OCI-LY1 (cell line): ENCODE data around the gene TTC14.

Experiments used
- H2AFZ ChIP-seq: fragments of 200-600 bp; sonication (generic), shearing (Covaris generic); 2 replicates; pipeline ENCODE4 v1.6.0; 2014; ENCODE audit warnings: antibody characterized with exemption, mild to moderate bottlenecking, low read length
- H3F3A ChIP-seq: fragments of 200-600 bp; sonication (generic), shearing (Covaris generic); 2 replicates; pipeline ENCODE4 v1.6.0; 2014; ENCODE audit warnings: mild to moderate bottlenecking, antibody characterized with exemption, low read length, moderate library complexity; ENCODE audit not compliant: insufficient read depth
- H3K27ac ChIP-seq: fragments of 200-600 bp; sonication (generic); 2 replicates; pipeline ENCODE4 v1.5.1; 2014; ENCODE audit warnings: low read length, mixed run types, mild to moderate bottlenecking, low read depth; ENCODE audit not compliant: poor library complexity, severe bottlenecking
- H3K27me3 ChIP-seq: fragments of 200-600 bp; sonication (generic); 2 replicates; pipeline ENCODE4 v1.6.0; 2014; ENCODE audit warnings: antibody characterized with exemption, mild to moderate bottlenecking, low read length, moderate library complexity; ENCODE audit not compliant: insufficient read depth
- H3K36me3 ChIP-seq: fragments of 200-600 bp; sonication (generic); 2 replicates; pipeline ENCODE4 v1.6.1; 2014; ENCODE audit warnings: mild to moderate bottlenecking, antibody characterized with exemption, low read length, moderate library complexity, mixed read lengths; ENCODE audit not compliant: insufficient read depth
- H3K4me1 ChIP-seq: fragments of 200-600 bp; sonication (generic); 2 replicates; pipeline ENCODE4 v1.5.1; 2014; ENCODE audit warnings: mild to moderate bottlenecking, low read length, moderate library complexity; ENCODE audit not compliant: insufficient read depth, severe bottlenecking
- H3K4me2 ChIP-seq: fragments of 200-600 bp; sonication (generic), shearing (Covaris generic); 2 replicates; pipeline ENCODE4 v1.6.1; 2014; ENCODE audit warnings: low read length
- H3K4me3 ChIP-seq: fragments of 200-600 bp; sonication (generic); 2 replicates; pipeline ENCODE4 v1.5.1; 2014; ENCODE audit warnings: low read length, low read depth, mild to moderate bottlenecking, mixed read lengths; ENCODE audit not compliant: poor library complexity, severe bottlenecking
- H3K79me2 ChIP-seq: fragments of 200-600 bp; shearing (Covaris generic); 2 replicates; pipeline ENCODE4 v1.6.1; 2016; ENCODE audit warnings: mixed run types, low read length, mixed read lengths; ENCODE audit not compliant: insufficient read depth
- H3K9ac ChIP-seq: fragments of 200-600 bp; sonication (generic), shearing (Covaris generic); 2 replicates; pipeline ENCODE4 v1.6.1; 2014; ENCODE audit warnings: mild to moderate bottlenecking, low read length, mixed read lengths
- H3K9me2 ChIP-seq: fragments of 200-600 bp; sonication (generic), shearing (Covaris generic); 2 replicates; pipeline ENCODE4 v1.6.1; 2014; ENCODE audit warnings: low read depth, mild to moderate bottlenecking, low read length, mixed read lengths
- H3K9me3 ChIP-seq: fragments of 200-600 bp; shearing (Covaris generic); 2 replicates; pipeline ENCODE4 v1.6.1; 2014; ENCODE audit warnings: low read length, mixed read lengths
- H4K20me1 ChIP-seq: fragments of 200-600 bp; sonication (generic), shearing (Covaris generic); 2 replicates; pipeline ENCODE4 v1.6.0; 2016; ENCODE audit warnings: mild to moderate bottlenecking, low read length; ENCODE audit not compliant: insufficient read depth
- CTCF ChIP-seq: fragments of 200-600 bp; sonication (generic), shearing (Covaris generic); IDR thresholded peaks from 2 replicates; pipeline ENCODE4 v1.5.1; 2017; ENCODE audit warnings: mild to moderate bottlenecking, antibody characterized with exemption, low read length, moderate library complexity, mixed read lengths
- EZH2 ChIP-seq: fragments of 200-600 bp; sonication (generic), shearing (Covaris generic); IDR thresholded peaks from 2 replicates; pipeline ENCODE4 v1.8.0; 2017; ENCODE audit warnings: borderline replicate concordance, mixed run types, mild to moderate bottlenecking, antibody characterized with exemption, low read length, moderate library complexity, mixed read lengths

Gene TTC14

GRCh38 chr3:180570238-180570637 is 31.7 kb upstream of the TTC14 start:
- Histone ChIP-seq H4K20me1 (no peaks in the 10 kb centered on the region), H2AFZ (no peak overlapping the region), H3K27ac (no peak overlapping the region), H3K4me2 (peak overlapping the region; percentile 1; the same call in 1 of the 2 replicates), H3K4me1 (peaks cover 14% of the 10 kb centered on the region), H3F3A (no peaks in the 10 kb centered on the region), H3K4me3 (no peak overlapping the region), H3K9me2 (no peaks in the 10 kb centered on the region), H3K36me3 (no peaks in the 10 kb centered on the region), H3K79me2 (no peaks in the 10 kb centered on the region), H3K27me3 (no peaks in the 10 kb centered on the region; the same call in 1 of the 2 replicates), H3K9me3 (no peaks in the 10 kb centered on the region), H3K9ac (no peak overlapping the region)
- TF ChIP-seq EZH2 (no peak), CTCF (no peak)

- H4K20me1 ChIP-seq = no peaks in the 10 kb centered on the region
- H3F3A ChIP-seq = no peaks in the 10 kb centered on the region
- no peaks in the 10 kb centered on the region for H3K79me2 ChIP-seq
- H3K27ac ChIP-seq = no peak overlapping the region
- no peak overlapping the region for H3K9ac ChIP-seq
- H3K27me3 ChIP-seq = no peaks in the 10 kb centered on the region; the same call in 1 of the 2 replicates
- H3K4me3 ChIP-seq = no peak overlapping the region
- H3K4me2 ChIP-seq = peak overlapping the region; percentile 41
- no peaks in the 10 kb centered on the region for H3K36me3 ChIP-seq
- peaks cover 14% of the 10 kb centered on the region for H3K4me1 ChIP-seq
- H2AFZ ChIP-seq = 0 out of 2 replicates have a peak overlapping the region, but pooled peaks have one; percentile 20
- no peak for TF ChIP-seq EZH2
- TF ChIP-seq CTCF = no peak
- no peaks in the 10 kb centered on the region for H3K9me2 ChIP-seq
- H3K9me3 ChIP-seq = no peaks in the 10 kb centered on the region
These were observed 29.9 kb upstream of the TTC14 start for GRCh38 chr3:180571831-180572598.

GRCh38 chr3:180575571-180575970 is 26.4 kb upstream of the TTC14 start:
- TF ChIP-seq EZH2 = no peak
- no peak for TF ChIP-seq CTCF
- Histone ChIP-seq H3K9me3 (no peaks in the 10 kb centered on the region), H3K9me2 (no peaks in the 10 kb centered on the region), H4K20me1 (no peaks in the 10 kb centered on the region), H3K4me3 (no peak overlapping the region), H3K9ac (no peak overlapping the region), H2AFZ (no peak overlapping the region), H3K36me3 (no peaks in the 10 kb centered on the region), H3F3A (no peaks in the 10 kb centered on the region), H3K27ac (no peak overlapping the region), H3K27me3 (no peaks in the 10 kb centered on the region), H3K4me1 (peaks cover 10% of the 10 kb centered on the region), H3K4me2 (no peak overlapping the region), H3K79me2 (no peaks in the 10 kb centered on the region)
